ENCODE results near the gene CCDC200. TPM values are rescaled to one million over a fixed set of nuclear protein-coding genes. Genes with fewer than 3 reads are reported as not detected.

Gene CCDC200
- total and polyA plus RNA-seq, 2 donors (not counting 3 experiments of a cell fraction or from before 2014, with no cell fraction given), result not detected

- Histone ChIP-seq H3K36me3 (ENCODE audit: control insufficient read depth in 2 of 2, extremely low read depth in 1 of 2, insufficient read depth in 2 of 2, low read length in 2 of 2) (peaks cover 14 to 40% of the 10 kb centered on the region in 2 experiments), H3K27ac (ENCODE audit: insufficient read depth, low read depth, low read length) (no peak overlapping the region), H3K4me1 (ENCODE audit: control insufficient read depth, extremely low read depth, insufficient read depth, low read length) (no peaks in the 10 kb centered on the region), H2AFZ (ENCODE audit: low read depth, low read length) (no peak overlapping the region), H4K20me1 (replicated peaks; ENCODE audit: control insufficient read depth, extremely low read depth, insufficient read depth, low read length) (no peaks in the 10 kb centered on the region), H3K9me3 (replicated peaks; ENCODE audit: control insufficient read depth, insufficient read depth, low read length) (no peaks in the 10 kb centered on the region), H3K4me3 (replicated peaks in 1 of 3; ENCODE audit: insufficient read depth in 1 of 3, low read depth in 1 of 3, low read length in 3 of 3) (no peak overlapping the region), H3K79me2 (ENCODE audit: control insufficient read depth, insufficient read depth, low read length) (no peaks in the 10 kb centered on the region), H3K27me3 (ENCODE audit: control insufficient read depth in 2 of 2, insufficient read depth in 2 of 2, low read length in 2 of 2) (no peaks in the 10 kb centered on the region), H3K9me1 (replicated peaks; ENCODE audit: control insufficient read depth, extremely low read depth, insufficient read depth, low read length) (no peaks in the 10 kb centered on the region), H3K4me2 (ENCODE audit: insufficient read depth, low read length) (no peak overlapping the region), H3K9ac (replicated peaks; ENCODE audit: extremely low read depth, insufficient read depth, low read length) (no peak overlapping the region)
- ChIA-PET CTCF (interaction anchor here (1.0 to 4.3 kb wide), 5 partner anchors 10 to 176 kb away, joined by 3 to 22 read pairs (median 9); partner anchors contain the start of gene TMEM106A), POLR2A (interaction anchor here (0.5 to 2.0 kb wide), 2 partner anchors 22 to 115 kb away, joined by 3 to 6 read pairs; no protein-coding TSS in a partner anchor)
- intact Hi-C loops (cut with micrococcal nuclease), result no loop called here
- TF ChIP-seq POLR2AphosphoS5 (IDR thresholded peaks at IDR 0.05; ENCODE audit: insufficient read depth, low read depth, low read length), result no peak
- TF ChIP-seq, protein P1, sequence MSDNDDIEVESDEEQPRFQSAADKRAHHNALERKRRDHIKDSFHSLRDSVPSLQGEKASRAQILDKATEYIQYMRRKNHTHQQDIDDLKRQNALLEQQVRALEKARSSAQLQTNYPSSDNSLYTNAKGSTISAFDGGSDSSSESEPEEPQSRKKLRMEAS (IDR thresholded peaks at IDR 0.05; ENCODE audit: insufficient read depth, insufficient read length), result no peak
- no peak for TF ChIP-seq CTCF (IDR thresholded peaks at IDR 0.05; ENCODE audit: extremely low read depth in 1 of 2, insufficient read depth in 1 of 2, low read depth in 1 of 2, low read length in 2 of 2)
- no peak for TF ChIP-seq FOS (IDR thresholded peaks at IDR 0.05; ENCODE audit: borderline replicate concordance, insufficient read depth, low read length)
- TF ChIP-seq EZH2 (IDR thresholded peaks at IDR 0.05; ENCODE audit: borderline replicate concordance, low read depth, low read length, severe bottlenecking), result no peak
- no peak for TF ChIP-seq GATA2 (IDR thresholded peaks at IDR 0.05; ENCODE audit: insufficient read depth, insufficient read length, low read depth, low read length)
- TF ChIP-seq MYC (IDR thresholded peaks at IDR 0.05; ENCODE audit: low read depth, low read length), result no peak
- no peak for TF ChIP-seq JUN (IDR thresholded peaks at IDR 0.05; ENCODE audit: borderline replicate concordance, insufficient read depth, insufficient read length, low read depth)
- TF ChIP-seq POLR2A (IDR thresholded peaks at IDR 0.05; ENCODE audit: low read depth, low read length), result no peak
- no TSS peak for BruUV-seq (replicated peaks)
- DNase-seq (ENCODE audit: low read depth, low spot score), result no peak
- dilution Hi-C loops (cut with MboI; ENCODE audit: extremely low pct_ligation_motif_present, low sequenced_read_pairs), result no loop called here
- FAIRE-seq, result no peak
These were observed 28.3 kb downstream of the CCDC200 start for GRCh38 chr17:43200127-43200526.

Data from endothelial cell of umbilical vein (primary cell).